Thymus (tissue), 11 donors: Measurements from ENCODE around the gene SEPHS2. TPM values are rescaled to one million over a fixed set of nuclear protein-coding genes. Genes with fewer than 3 reads are reported as not detected.

Experiments used
- DNase-seq, 9 donors: peaks; one replicate each; pipeline ENCODE4 v3.0.0-alpha.2; 2013; ENCODE audit warnings: low spot score in 9 of 9, low read depth in 6 of 9, missing footprints in 1 of 9
- H3K27ac ChIP-seq, 2 donors: one replicate each; pipeline ENCODE4 v1.5.1; 2013; ENCODE audit warnings: control low read depth in 1 of 2, low read depth in 1 of 2, low read length in 1 of 2, mild to moderate bottlenecking in 1 of 2, moderate library complexity in 1 of 2
- H3K27me3 ChIP-seq, 2 donors: one replicate each; pipeline ENCODE4 v1.5.1; 2013; ENCODE audit warnings: low read length in 1 of 2; ENCODE audit not compliant: control insufficient read depth in 2 of 2, insufficient read depth in 1 of 2
- H3K36me3 ChIP-seq, 2 donors: one replicate each; pipeline ENCODE4 v1.5.1; 2013; ENCODE audit warnings: low read length in 1 of 2, mild to moderate bottlenecking in 1 of 2, moderate library complexity in 1 of 2; ENCODE audit not compliant: control insufficient read depth in 2 of 2, insufficient read depth in 2 of 2
- H3K4me1 ChIP-seq, 2 donors: one replicate each; pipeline ENCODE4 v1.5.1; 2013; ENCODE audit warnings: low read length in 2 of 2; ENCODE audit not compliant: control insufficient read depth in 2 of 2, insufficient read depth in 2 of 2
- H3K4me3 ChIP-seq, 2 donors: one replicate each; pipeline ENCODE4 v1.5.1; 2013; ENCODE audit warnings: low read length in 2 of 2, control low read depth in 1 of 2, mild to moderate bottlenecking in 1 of 2
- H3K9me3 ChIP-seq, 2 donors: one replicate each; pipeline ENCODE4 v1.5.1; 2013; ENCODE audit warnings: low read length in 1 of 2, mild to moderate bottlenecking in 1 of 2; ENCODE audit not compliant: control insufficient read depth in 2 of 2, insufficient read depth in 1 of 2
- WGBS: extraction: QIAGEN DNeasy Blood & Tissue Kit; methylation state at CpG from one replicate; pipeline ENCODE4 v1.1.7; 2013; 5-methylcytosine and 5-hydroxymethylcytosine counted together
- polyA plus RNA-seq: library from polyadenylated mRNA; stranded (reverse); fragments of 200-250 nt; gene quantifications from one replicate; pipeline ENCODE4 v1.2.3, GENCODE V29; 2013
- total RNA-seq: library from RNA; stranded (reverse); fragments of 120-200 nt; gene quantifications from one replicate; pipeline ENCODE4 v1.2.4, GENCODE V29; 2013
- donor health status: healthy.

SEPHS2 gene
- total and polyA plus RNA-seq, 2 donors, result 15.2 to 63.9 TPM

GRCh38 chr16:30444231-30445148, 1.2 kb downstream of the SEPHS2 start:
- WGBS, result 94% methylated on average over 29 of the region's 29 CpGs
- Histone ChIP-seq H3K36me3 (peaks cover 0 to 16% of the 10 kb centered on the region in 2 donors), H3K9me3 (peaks cover 0 to 11% of the 10 kb centered on the region in 2 donors), H3K27ac (peak overlapping the region in 1 of 2 donors; percentile 91), H3K27me3 (no peaks in the 10 kb centered on the region), H3K4me1 (peaks cover 16 to 27% of the 10 kb centered on the region in 2 donors), H3K4me3 (peak overlapping the region; percentile 80 to 100)
- DNase-seq, result no peak

- Histone ChIP-seq H3K4me3 (no peak overlapping the region), H3K27me3 (no peaks in the 10 kb centered on the region), H3K4me1 (peaks cover 16 to 26% of the 10 kb centered on the region in 2 donors), H3K9me3 (peaks cover 0 to 11% of the 10 kb centered on the region in 2 donors), H3K27ac (no peak overlapping the region), H3K36me3 (peaks cover 0 to 16% of the 10 kb centered on the region in 2 donors)
- 96% methylated on average over 2 of the region's 2 CpGs for WGBS
- no peak for DNase-seq
Observed at GRCh38 chr16:30443631-30444030, 2.0 kb downstream of the SEPHS2 start.

GRCh38 chr16:30439720-30440348, 5.8 kb downstream of the SEPHS2 start:
- peaks cover 0 to 16% of the 10 kb centered on the region in 2 donors for H3K36me3 ChIP-seq
- WGBS, result 86% methylated on average over 6 of the region's 6 CpGs
- no peak overlapping the region for H3K4me3 ChIP-seq
- no peak overlapping the region for H3K27ac ChIP-seq
- H3K4me1 ChIP-seq, result peaks cover 10 to 16% of the 10 kb centered on the region in 2 donors
- no peaks in the 10 kb centered on the region for H3K27me3 ChIP-seq
- H3K9me3 ChIP-seq, result peaks cover 0 to 7% of the 10 kb centered on the region in 2 donors
- DNase-seq, result no peak

- Histone ChIP-seq H3K4me1 (peaks cover 2 to 12% of the 10 kb centered on the region in 2 donors), H3K36me3 (peaks cover 0 to 9% of the 10 kb centered on the region in 2 donors), H3K27me3 (no peaks in the 10 kb centered on the region), H3K27ac (no peak overlapping the region), H3K9me3 (peaks cover 0 to 6% of the 10 kb centered on the region in 2 donors), H3K4me3 (no peak overlapping the region)
- WGBS, result 96% methylated on average over 5 of the region's 5 CpGs
- DNase-seq, result no peak
Observed at GRCh38 chr16:30438835-30439234, 6.8 kb downstream of the SEPHS2 start.

GRCh38 chr16:30437511-30438046, 8.1 kb downstream of the SEPHS2 start:
- H3K27ac ChIP-seq, result no peak overlapping the region

GRCh38 chr16:30434852-30435251, 10.8 kb downstream of the SEPHS2 start:
- no peak for DNase-seq
- 93% methylated on average over 4 of the region's 4 CpGs for WGBS
- no peaks in the 10 kb centered on the region for H3K36me3 ChIP-seq

More at GRCh38 chr16:30437511-30438046, 8.1 kb downstream of the SEPHS2 start:
- Histone ChIP-seq H3K4me1 (peaks cover 3 to 8% of the 10 kb centered on the region in 2 donors), H3K4me3 (no peak overlapping the region), H3K36me3 (no peaks in the 10 kb centered on the region), H3K9me3 (peaks cover 0 to 3% of the 10 kb centered on the region in 2 donors), H3K27me3 (no peaks in the 10 kb centered on the region)
- no peak for DNase-seq
- WGBS, result 94% methylated on average over 3 of the region's 3 CpGs

GRCh38 chr16:30430428-30430970, 15.2 kb downstream of the SEPHS2 start:
- WGBS, result 67% methylated on average over 19 of the region's 19 CpGs
- Histone ChIP-seq H3K27ac (peak overlapping the region; percentile 72 to 82), H3K27me3 (no peaks in the 10 kb centered on the region), H3K4me1 (peaks cover 9 to 30% of the 10 kb centered on the region in 2 donors), H3K36me3 (peaks cover 0 to 16% of the 10 kb centered on the region in 2 donors), H3K4me3 (peak overlapping the region; percentile 8 to 92), H3K9me3 (no peaks in the 10 kb centered on the region)
- no peak for DNase-seq

More at GRCh38 chr16:30434852-30435251, 10.8 kb downstream of the SEPHS2 start:
- Histone ChIP-seq H3K4me3 (no peak overlapping the region), H3K9me3 (no peaks in the 10 kb centered on the region), H3K4me1 (peaks cover 6 to 18% of the 10 kb centered on the region in 2 donors), H3K27ac (no peak overlapping the region), H3K27me3 (no peaks in the 10 kb centered on the region)

GRCh38 chr16:30429678-30430427, 15.8 kb downstream of the SEPHS2 start, which contains the start of gene DCTPP1:
Gene DCTPP1, minus strand, starts transcription at chr16:30430030. Its CDS starts 50 bp downstream, at chr16:30429980.
- Histone ChIP-seq H3K4me3 (peak within 1 kb of the TSS; percentile 65 to 92), H3K36me3 (peaks cover 0 to 18% of the 10 kb centered on the region in 2 donors), H3K27ac (peak within 1 kb of the TSS; percentile 74 to 82), H3K27me3 (no peaks in the 10 kb centered on the region), H3K4me1 (peaks cover 9 to 30% of the 10 kb centered on the region in 2 donors), H3K9me3 (no peaks in the 10 kb centered on the region)
- WGBS, result under 1% methylated on average over 49 of the region's 49 CpGs
- peak; percentile 97 to 99 (median 99) for DNase-seq
